ENCODE results near the gene TTPAL.

The TTPAL gene

DNA sequence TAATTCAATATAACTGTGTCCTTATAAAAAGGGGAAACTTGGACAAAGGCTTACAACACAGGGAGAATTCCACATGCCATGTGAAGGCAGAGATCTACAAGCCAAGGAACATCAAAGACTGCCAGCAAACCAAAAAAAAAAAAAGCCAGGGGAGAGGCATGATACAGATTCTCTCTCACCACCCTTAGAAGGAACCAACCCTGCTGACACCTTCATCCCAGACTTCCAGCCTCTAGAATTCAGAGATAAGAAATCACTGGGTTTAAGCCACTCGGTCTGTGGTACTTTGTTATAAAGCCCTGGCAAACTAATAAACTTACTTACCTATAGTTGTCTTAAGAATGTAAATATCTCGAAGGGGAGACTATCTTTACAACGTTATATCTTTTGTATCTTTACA is 41.8 kb downstream of the TTPAL start:
- DNase-seq (no peak), ATAC-seq (replicated peaks) (no peak)
- no peaks in the 10 kb centered on the region for H3K27me3 Mint-ChIP-seq
- H3K9me3 Mint-ChIP-seq: no peaks in the 10 kb centered on the region
- no peak overlapping the region for H3K4me3 Mint-ChIP-seq
- peaks cover 23 to 50% of the 10 kb centered on the region in 2 donors for H3K4me1 Mint-ChIP-seq
- no peak overlapping the region for H3K27ac Mint-ChIP-seq
- H3K36me3 Mint-ChIP-seq: peaks cover 13 to 16% of the 10 kb centered on the region in 2 donors

DNA sequence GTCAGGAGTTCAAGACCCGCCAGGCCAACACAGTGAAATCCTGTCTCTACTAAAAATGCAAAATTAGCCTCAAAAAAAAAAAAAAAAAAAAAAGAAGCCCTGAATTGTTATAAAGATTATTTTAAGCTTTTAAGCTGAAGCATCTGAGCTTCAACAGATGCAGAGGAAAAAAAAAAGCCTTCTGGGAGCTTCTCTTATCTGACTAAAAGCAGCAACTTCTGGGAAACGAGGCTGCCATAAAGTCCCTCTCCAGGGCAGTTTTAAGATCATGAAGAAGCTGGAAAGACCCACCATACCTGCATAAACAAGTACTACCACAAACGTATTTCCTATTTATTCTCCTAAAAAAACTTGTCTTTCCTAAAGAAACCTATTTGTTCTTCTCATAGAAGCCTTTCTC is 42.6 kb downstream of the TTPAL start:
- Mint-ChIP-seq H3K4me1 (peaks cover 21 to 49% of the 10 kb centered on the region in 2 donors), H3K27ac (peak overlapping the region; percentile 39), H3K27me3 (no peaks in the 10 kb centered on the region), H3K9me3 (no peaks in the 10 kb centered on the region), H3K36me3 (peaks cover 9 to 14% of the 10 kb centered on the region in 2 donors), H3K4me3 (no peak overlapping the region)
- ATAC-seq (replicated peaks) (no peak), DNase-seq (no peak)

DNA sequence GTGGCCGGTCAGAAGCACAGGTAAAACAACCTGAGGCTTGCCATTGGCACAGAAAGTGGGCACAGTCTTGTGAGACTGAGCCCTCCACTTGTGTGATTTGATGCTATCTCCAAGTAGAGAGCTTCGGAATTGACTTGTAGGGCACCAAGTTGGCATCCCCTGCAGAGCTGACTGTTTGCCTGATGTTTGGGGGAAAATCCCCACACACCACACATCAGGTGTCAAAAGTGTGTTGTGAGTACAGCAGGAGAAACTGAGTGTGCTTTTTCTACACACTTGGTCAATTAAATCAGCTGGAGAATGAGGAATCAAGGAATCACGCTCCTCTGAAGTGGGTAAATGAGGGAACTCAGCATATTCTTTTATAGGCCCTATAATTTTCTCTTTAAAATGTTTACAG is 45.2 kb downstream of the TTPAL start:
- Mint-ChIP-seq H3K4me1 (peaks cover 18 to 49% of the 10 kb centered on the region in 2 donors), H3K27me3 (no peaks in the 10 kb centered on the region), H3K36me3 (peaks cover 8 to 9% of the 10 kb centered on the region in 2 donors), H3K4me3 (peak overlapping the region; percentile 63 to 67), H3K9me3 (no peaks in the 10 kb centered on the region), H3K27ac (no peak overlapping the region)
- no peak for DNase-seq
- no peak for ATAC-seq (replicated peaks)

DNA sequence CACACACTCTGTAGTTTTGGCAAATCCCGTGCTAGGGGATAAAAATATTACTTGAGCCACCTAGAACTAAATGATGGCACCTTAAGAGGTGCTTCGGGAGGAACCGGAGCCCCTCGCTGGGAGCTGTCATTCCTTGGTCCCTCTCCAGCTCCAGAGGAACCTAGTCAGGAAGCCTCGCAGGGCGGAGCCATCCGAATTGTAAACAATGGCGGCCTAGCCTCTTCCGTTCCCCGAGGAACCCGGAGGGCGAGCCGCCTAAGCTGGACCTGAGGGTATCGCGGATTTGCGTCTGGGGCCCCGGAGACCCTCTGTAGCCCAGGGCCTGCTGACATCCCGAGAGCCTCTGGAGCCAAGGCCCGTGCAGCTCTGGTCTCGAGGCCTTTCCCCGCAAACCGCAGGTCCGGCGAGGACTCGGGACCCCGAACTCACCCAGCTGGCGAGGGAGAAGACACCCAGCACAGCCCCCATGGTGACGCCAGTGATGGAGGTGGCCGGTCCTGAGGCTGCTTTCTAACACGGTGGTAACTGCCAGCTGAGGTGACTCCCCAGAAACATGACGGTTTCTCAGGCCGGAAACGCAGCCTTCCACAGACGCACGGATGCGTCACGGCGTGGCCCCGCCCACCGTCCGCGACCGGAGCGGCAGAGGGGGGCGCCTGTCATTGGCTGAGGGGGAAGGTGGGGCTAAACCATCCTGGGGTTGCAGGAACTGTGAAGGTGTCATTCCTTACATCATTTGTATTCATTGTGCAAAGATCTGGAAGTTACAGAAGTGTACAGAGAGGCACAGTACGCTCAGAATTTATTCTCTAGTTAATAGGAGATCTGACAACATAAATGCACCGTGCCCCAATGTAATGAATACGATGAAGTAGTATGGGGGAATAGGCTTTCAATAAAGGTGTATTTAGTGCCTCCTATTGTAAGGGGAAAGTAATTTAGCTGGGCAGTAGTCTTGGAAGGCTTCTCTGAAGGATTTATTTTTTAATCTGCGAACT is 46.1 kb downstream of the TTPAL start, which contains the start of gene SERINC3:
Gene SERINC3, minus strand, starts transcription at position 587 of the 998 bp plus-strand sequence. Its CDS starts 119 bp downstream, at position 468.
- H3K4me3 Mint-ChIP-seq: peak within 1 kb of the TSS; percentile 80 to 87
- no peaks in the 10 kb centered on the region for H3K9me3 Mint-ChIP-seq
- H3K36me3 Mint-ChIP-seq: peaks cover 8 to 9% of the 10 kb centered on the region in 2 donors
- peak; percentile 95 for DNase-seq
- H3K27me3 Mint-ChIP-seq: no peaks in the 10 kb centered on the region
- peak within 1 kb of the TSS; percentile 95 for H3K27ac Mint-ChIP-seq
- peak; percentile 99 to 100 for ATAC-seq (replicated peaks)
- peaks cover 18 to 49% of the 10 kb centered on the region in 2 donors for H3K4me1 Mint-ChIP-seq

DNA sequence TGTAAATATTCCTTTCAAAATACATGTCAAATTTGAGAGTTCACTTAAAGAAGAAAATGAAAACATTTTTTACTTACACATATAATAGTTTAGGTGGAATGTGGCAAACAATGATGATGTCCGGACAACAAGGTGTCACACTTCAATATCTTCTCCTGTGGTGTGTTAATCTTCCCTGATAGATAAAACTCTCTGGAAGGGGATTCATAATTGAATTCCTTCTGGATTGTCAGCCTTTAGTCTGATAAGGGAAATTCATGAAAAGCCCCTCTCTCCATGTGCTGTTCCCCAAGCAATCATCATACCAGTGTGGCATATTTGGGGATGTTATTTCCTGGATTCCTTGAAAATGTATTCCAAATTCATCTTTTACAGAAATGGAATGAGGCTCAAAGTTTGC is 47.2 kb downstream of the TTPAL start:
- Mint-ChIP-seq H3K27me3 (no peaks in the 10 kb centered on the region), H3K4me1 (peaks cover 17 to 41% of the 10 kb centered on the region in 2 donors), H3K27ac (peak overlapping the region; percentile 65)

DNA sequence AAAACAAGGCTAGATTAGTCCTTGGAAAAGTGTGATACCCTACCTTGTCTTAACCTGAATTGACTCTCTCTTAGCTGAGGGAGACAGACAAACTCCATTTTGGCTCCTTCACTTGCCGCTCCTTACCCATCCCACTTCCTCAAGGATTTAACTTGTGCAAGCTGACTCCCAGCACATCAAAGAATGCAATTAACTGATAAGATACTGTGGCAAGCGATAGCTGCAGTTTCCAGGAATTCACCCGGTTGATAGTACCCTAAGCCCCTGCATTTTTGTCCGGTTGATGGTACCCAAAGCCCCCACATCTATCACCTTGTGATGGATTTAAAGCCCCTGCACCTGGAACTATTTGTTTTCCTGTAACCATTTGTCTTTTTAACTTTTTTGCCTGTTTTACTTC is 48.1 kb downstream of the TTPAL start:
- H3K27me3 Mint-ChIP-seq: no peaks in the 10 kb centered on the region
- H3K27ac Mint-ChIP-seq: no peak overlapping the region
- peaks cover 14 to 32% of the 10 kb centered on the region in 2 donors for H3K4me1 Mint-ChIP-seq
- no peak overlapping the region for H3K4me3 Mint-ChIP-seq
- ATAC-seq (replicated peaks) (no peak), DNase-seq (no peak)
- no peaks in the 10 kb centered on the region for H3K9me3 Mint-ChIP-seq
- H3K36me3 Mint-ChIP-seq: peaks cover 6 to 8% of the 10 kb centered on the region in 2 donors

More for the DNA sequence above, 47.2 kb downstream of the TTPAL start:
- ATAC-seq (replicated peaks): no peak
- H3K9me3 Mint-ChIP-seq: no peaks in the 10 kb centered on the region
- DNase-seq: no peak
- no peak overlapping the region for H3K4me3 Mint-ChIP-seq
- peaks cover 8% of the 10 kb centered on the region in 2 donors for H3K36me3 Mint-ChIP-seq

DNA sequence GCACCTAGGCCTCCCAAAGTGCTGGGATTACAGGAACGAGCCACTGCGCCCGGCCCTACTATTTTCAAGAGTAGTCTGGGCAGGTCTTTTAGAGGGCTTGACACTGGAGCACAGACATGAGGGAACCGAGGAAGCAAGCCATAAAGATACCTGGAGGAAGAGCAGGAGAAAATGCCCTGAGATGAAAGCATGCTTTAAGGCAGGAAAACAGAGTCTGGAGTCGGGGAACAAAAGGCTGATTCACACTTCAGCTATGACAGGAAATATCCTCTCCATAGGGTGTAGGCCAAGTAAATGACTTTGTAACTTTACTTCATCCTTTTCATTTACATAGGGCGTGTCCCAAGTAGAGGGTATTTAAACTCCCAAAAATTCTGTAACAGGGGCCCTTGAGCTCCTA is 50.5 kb downstream of the TTPAL start:
- H3K27me3 Mint-ChIP-seq: no peaks in the 10 kb centered on the region
- H3K9me3 Mint-ChIP-seq: no peaks in the 10 kb centered on the region
- H3K4me3 Mint-ChIP-seq: no peak overlapping the region
- H3K4me1 Mint-ChIP-seq: peaks cover 6 to 9% of the 10 kb centered on the region in 2 donors
- H3K27ac Mint-ChIP-seq: no peak overlapping the region
- H3K36me3 Mint-ChIP-seq: no peaks in the 10 kb centered on the region
- DNase-seq: no peak
- ATAC-seq (replicated peaks): no peak

DNA sequence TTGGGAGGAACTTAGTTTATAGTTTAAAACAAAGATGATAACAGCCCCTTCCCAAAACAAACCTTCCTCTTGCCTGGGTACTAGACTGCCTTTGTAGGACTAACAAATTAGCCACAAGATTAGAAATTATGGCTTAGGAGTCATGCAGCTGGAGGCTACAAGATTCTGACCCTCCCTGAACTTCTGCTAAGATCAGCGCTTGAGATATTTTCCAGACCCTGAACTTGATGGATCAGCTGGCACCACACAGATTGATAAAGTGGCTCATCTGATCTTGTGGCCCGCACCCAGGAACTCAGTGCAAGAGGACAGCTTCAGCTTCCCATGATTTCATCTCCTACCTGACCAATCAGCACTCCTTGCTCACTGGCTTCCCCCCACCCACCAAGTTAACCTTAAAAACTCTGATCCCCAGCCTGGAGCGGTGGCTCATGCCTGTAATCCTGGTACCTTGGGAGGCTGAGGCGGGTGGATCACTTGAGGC is 52.1 kb downstream of the TTPAL start:
- Mint-ChIP-seq H3K27ac (no peak overlapping the region), H3K4me3 (no peak overlapping the region)

DNA sequence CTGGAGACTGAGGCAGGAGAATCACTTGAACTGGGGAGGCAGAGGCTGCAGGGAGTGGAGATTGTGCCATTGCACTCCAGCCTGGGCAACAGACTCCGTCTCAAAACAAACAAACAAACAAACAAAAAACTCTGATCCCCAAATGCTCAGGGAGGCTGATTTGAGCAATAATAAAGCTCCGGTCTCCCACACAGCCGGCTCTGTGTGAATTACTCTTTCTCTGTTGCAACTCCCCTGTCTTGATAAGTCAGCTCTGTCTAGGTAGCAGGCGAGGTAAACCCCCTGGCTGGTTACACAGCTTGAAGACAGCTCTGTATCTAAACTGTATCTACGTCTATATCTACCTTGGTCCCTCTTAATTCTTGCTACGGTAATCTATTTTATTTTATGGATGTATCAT is 52.6 kb downstream of the TTPAL start:
- no peak overlapping the region for H3K27ac Mint-ChIP-seq
- DNase-seq: no peak
- H3K36me3 Mint-ChIP-seq: peaks cover 0 to 4% of the 10 kb centered on the region in 2 donors

More for the DNA sequence above, 52.1 kb downstream of the TTPAL start:
- peaks cover 0 to 4% of the 10 kb centered on the region in 2 donors for H3K36me3 Mint-ChIP-seq
- H3K4me1 Mint-ChIP-seq: peaks cover 1 to 5% of the 10 kb centered on the region in 2 donors
- H3K27me3 Mint-ChIP-seq: no peaks in the 10 kb centered on the region
- ATAC-seq (replicated peaks) (no peak), DNase-seq (no peak)
- no peaks in the 10 kb centered on the region for H3K9me3 Mint-ChIP-seq

DNA sequence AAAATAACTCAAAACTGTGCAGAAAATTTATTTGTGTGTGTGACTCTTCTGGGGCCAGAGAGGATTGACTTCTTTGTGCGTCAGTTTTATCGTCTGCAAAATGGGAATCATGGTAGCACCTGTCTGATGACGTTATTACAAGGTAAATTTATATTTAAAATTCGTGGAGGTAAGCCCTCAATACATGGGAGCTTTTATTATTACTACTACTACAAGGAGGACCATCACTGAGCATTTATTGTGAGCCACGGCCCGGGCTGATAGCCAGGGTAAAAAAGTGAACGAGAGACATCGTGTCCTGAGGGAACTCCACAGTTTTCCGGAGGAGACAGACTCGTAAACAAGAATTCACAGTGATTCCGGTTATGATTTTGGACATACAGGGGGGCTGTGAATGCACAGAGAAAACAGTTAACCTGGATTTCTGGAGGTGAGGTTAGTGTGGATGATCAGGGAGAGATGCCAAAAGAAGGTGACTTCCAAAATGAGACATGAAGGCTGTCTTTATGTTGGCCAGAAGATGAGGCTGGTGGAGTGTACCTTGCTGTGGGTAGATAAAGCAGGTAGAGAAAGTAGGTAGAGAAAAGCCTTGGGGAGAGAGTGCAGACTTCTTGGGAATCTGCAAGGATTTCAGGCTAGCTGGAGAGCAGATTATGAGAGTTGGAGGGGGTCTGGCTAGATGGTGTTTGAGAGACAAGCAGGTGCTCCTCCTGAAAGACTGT is 56.7 kb downstream of the TTPAL start:
- ATAC-seq (replicated peaks) (peak in 1 of 2 donors; percentile 13), DNase-seq (no peak)
- Mint-ChIP-seq H3K27me3 (no peaks in the 10 kb centered on the region), H3K4me1 (peaks cover 8 to 9% of the 10 kb centered on the region in 2 donors), H3K27ac (no peak overlapping the region), H3K4me3 (no peak overlapping the region), H3K36me3 (peaks cover 0 to 4% of the 10 kb centered on the region in 2 donors), H3K9me3 (no peaks in the 10 kb centered on the region)

More for the DNA sequence above, 52.6 kb downstream of the TTPAL start:
- H3K4me1 Mint-ChIP-seq: peaks cover 0 to 5% of the 10 kb centered on the region in 2 donors
- H3K9me3 Mint-ChIP-seq: no peaks in the 10 kb centered on the region
- H3K27me3 Mint-ChIP-seq: no peaks in the 10 kb centered on the region
- no peak overlapping the region for H3K4me3 Mint-ChIP-seq
- ATAC-seq (replicated peaks): no peak

DNA sequence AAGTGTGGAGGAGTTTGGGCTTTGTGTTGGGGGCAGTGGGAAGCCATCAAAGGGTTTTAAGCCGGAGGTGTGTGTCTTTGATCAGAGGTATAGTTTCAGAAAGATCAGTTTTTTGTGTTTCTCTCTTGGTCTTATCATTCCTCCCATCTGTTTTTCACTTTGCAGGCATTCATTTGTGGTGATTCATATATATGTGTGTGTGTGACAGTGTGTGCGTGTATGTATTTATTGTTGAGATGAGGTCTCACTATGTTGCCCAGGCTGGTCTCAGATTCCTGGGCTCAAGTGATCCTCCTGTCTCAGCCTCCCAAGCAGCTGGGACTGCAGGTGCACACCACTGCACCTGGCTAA is 57.3 kb downstream of the TTPAL start:
- H3K27ac Mint-ChIP-seq: no peak overlapping the region
- no peak for DNase-seq
- peaks cover 8 to 9% of the 10 kb centered on the region in 2 donors for H3K4me1 Mint-ChIP-seq

DNA sequence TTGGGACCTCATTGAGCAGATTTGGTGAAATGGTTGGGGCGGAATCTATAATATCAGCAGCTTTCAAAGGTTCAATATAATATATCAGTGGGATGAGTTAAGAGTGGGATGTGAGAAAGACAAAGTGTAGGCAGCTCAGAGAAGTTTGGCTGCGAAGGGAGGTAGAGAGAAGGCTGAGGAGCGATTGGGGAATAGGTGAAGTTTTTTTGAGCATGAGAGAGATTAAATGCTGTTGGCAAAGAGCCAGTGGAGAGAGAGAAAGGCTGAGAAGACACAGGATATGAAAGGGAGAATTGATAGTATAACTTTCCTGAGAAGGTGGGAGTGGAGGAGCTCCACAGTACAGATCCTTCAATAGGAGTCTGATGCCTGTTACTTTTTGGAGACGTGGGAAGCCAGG is 58.3 kb downstream of the TTPAL start:
- Mint-ChIP-seq H3K4me3 (no peak overlapping the region), H3K9me3 (no peaks in the 10 kb centered on the region), H3K27me3 (no peaks in the 10 kb centered on the region), H3K36me3 (peaks cover 0 to 4% of the 10 kb centered on the region in 2 donors), H3K4me1 (peaks cover 8 to 9% of the 10 kb centered on the region in 2 donors), H3K27ac (no peak overlapping the region)
- no peak for DNase-seq
- ATAC-seq (replicated peaks): no peak

More for the DNA sequence above, 57.3 kb downstream of the TTPAL start:
- Mint-ChIP-seq H3K36me3 (peaks cover 0 to 4% of the 10 kb centered on the region in 2 donors), H3K4me3 (no peak overlapping the region), H3K27me3 (no peaks in the 10 kb centered on the region), H3K9me3 (no peaks in the 10 kb centered on the region)
- ATAC-seq (replicated peaks): no peak

DNA sequence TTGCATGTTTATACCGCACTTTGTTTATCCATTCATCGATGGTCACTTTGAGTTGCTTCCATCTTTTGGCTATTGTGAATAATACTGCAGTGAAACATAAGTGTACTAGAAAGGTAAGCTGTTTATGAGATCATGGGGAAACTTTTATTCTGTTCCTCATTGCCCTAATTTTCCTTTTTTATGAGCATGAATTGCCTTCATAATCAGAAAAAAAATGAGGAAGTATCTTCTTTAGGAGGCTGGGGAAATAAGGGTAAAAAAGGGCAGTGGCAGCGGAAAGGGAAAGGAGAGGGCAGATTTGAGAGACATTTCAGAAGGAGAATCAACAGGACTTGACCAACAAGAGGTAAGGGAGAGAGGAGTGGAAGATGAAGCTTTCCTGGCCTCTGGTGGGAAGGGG is 60.5 kb downstream of the TTPAL start:
- H3K36me3 Mint-ChIP-seq: peaks cover 0 to 4% of the 10 kb centered on the region in 2 donors
- no peak for ATAC-seq (replicated peaks)
- peaks cover 8 to 9% of the 10 kb centered on the region in 2 donors for H3K4me1 Mint-ChIP-seq
- H3K27ac Mint-ChIP-seq: peak overlapping the region; percentile 70
- no peak overlapping the region for H3K4me3 Mint-ChIP-seq
- no peaks in the 10 kb centered on the region for H3K27me3 Mint-ChIP-seq
- no peak for DNase-seq
- no peaks in the 10 kb centered on the region for H3K9me3 Mint-ChIP-seq

DNA sequence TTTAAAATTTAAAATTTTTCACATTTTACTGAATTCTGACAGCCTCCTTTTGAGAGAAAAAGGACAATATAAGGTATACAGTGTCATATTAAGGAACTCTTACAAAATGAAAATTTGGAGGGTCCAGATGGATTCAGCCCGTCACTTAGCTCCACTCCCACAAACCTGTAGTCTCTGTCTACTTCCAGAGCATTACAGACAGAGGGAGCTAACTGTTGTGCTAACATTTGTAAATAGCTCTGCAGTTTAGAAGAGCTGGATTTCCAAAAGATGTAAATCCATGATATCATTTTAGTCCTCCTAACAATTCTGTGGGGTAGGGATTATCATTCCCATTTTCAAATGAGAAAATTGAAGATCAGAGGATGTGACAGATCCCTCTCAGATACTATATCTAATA is 62.3 kb downstream of the TTPAL start:
- Mint-ChIP-seq H3K27ac (no peak overlapping the region), H3K36me3 (no peaks in the 10 kb centered on the region), H3K4me1 (peaks cover 3 to 9% of the 10 kb centered on the region in 2 donors), H3K4me3 (no peak overlapping the region), H3K9me3 (no peaks in the 10 kb centered on the region), H3K27me3 (no peaks in the 10 kb centered on the region)
- ATAC-seq (replicated peaks) (no peak), DNase-seq (no peak)

Measured in stimulated activated naive B cell treated with anti-CD40 and anti-IgM and Interleukin-4, amounts not matched to agents 10 μg/mL and 1 μg/mL and 100 μg/mL, for 72 hours (primary cell).